GM10248 (cell line): ENCODE measurements around the gene SLC50A1.

Experiments used
- CTCF ChIA-PET: fragments of 300-600 bp; sonication (Branson Sonifier 250); formaldehyde crosslinking; extraction: SDS; loops from one replicate; lab custom pipeline; 2021; ENCODE audit warnings: antibody characterized with exemption; lab: Yijun Ruan, JAX
- POLR2A ChIA-PET: fragments of 350-650 bp; sonication (Branson Sonifier 250); formaldehyde crosslinking; extraction: SDS; loops from one replicate; lab custom pipeline; 2020; ENCODE audit warnings: antibody characterized with exemption; lab: Yijun Ruan, JAX
- DNase-seq: peaks from one replicate; pipeline ENCODE4 v3.0.0; 2012; ENCODE audit errors: extremely low spot score
- TF ChIP-seq, protein P1 (sequence below): IDR thresholded peaks from 2 replicates; pipeline ENCODE4 v1.5.1; 2012; ENCODE audit warnings: mild to moderate bottlenecking, low read depth; ENCODE audit errors: extremely low read depth, missing control alignments, control extremely low read depth

SLC50A1 gene, protein sequence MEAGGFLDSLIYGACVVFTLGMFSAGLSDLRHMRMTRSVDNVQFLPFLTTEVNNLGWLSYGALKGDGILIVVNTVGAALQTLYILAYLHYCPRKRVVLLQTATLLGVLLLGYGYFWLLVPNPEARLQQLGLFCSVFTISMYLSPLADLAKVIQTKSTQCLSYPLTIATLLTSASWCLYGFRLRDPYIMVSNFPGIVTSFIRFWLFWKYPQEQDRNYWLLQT

GRCh38 chr1:155135415-155136028 lies at the start of gene SLC50A1:
TSS of gene SLC50A1 (plus strand) at chr1:155135852. CDS start at chr1:155135912, 60 bp downstream.
- TF ChIP-seq, protein P1, sequence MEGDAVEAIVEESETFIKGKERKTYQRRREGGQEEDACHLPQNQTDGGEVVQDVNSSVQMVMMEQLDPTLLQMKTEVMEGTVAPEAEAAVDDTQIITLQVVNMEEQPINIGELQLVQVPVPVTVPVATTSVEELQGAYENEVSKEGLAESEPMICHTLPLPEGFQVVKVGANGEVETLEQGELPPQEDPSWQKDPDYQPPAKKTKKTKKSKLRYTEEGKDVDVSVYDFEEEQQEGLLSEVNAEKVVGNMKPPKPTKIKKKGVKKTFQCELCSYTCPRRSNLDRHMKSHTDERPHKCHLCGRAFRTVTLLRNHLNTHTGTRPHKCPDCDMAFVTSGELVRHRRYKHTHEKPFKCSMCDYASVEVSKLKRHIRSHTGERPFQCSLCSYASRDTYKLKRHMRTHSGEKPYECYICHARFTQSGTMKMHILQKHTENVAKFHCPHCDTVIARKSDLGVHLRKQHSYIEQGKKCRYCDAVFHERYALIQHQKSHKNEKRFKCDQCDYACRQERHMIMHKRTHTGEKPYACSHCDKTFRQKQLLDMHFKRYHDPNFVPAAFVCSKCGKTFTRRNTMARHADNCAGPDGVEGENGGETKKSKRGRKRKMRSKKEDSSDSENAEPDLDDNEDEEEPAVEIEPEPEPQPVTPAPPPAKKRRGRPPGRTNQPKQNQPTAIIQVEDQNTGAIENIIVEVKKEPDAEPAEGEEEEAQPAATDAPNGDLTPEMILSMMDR = no peak
- DNase-seq = peak; percentile 96
- ChIA-PET POLR2A (no interaction called here), CTCF (interaction anchor here (0.9 to 5.1 kb wide), 9 partner anchors 8 to 50 kb away, joined by 3 to 27 read pairs (median 4); partner anchors contain the start of genes KRTCAP2 and TRIM46)

DNA sequence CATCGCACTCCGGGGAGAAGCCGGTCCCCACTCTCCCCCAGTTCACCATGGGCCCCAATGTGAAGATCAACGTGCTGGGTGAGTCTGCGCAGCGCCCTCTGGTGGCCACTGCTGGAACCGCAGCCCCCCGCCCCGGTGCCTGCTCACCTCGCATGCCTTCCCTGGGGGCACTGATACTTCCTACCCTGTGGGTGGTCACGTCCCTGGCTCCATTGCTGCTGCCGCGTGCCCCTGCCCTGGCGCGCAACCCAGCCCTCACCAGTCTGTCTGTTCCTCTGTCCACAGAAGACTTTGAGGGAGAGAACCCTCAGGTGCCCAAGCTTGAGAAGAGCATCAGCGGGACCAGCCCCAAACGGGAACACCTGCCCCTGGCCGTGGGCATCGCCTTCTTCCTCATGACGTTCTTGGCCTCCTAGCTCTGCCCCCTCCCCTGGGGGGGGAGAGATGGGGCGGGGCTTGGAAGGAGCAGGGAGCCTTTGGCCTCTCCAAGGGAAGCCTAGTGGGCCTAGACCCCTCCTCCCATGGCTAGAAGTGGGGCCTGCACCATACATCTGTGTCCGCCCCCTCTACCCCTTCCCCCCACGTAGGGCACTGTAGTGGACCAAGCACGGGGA lies 49.4 kb upstream of the SLC50A1 start:
- CTCF ChIA-PET = interaction anchor here (0.7 to 5.1 kb wide), 24 partner anchors 10 to 130 kb away, joined by 3 to 169 read pairs (median 9); partner anchors contain the start of genes ADAM15, EFNA4, KRTCAP2 and PBXIP1
- TF ChIP-seq, protein P1 = peak; percentile 99
- POLR2A ChIA-PET = no interaction called here
- DNase-seq = peak; percentile 85

DNA sequence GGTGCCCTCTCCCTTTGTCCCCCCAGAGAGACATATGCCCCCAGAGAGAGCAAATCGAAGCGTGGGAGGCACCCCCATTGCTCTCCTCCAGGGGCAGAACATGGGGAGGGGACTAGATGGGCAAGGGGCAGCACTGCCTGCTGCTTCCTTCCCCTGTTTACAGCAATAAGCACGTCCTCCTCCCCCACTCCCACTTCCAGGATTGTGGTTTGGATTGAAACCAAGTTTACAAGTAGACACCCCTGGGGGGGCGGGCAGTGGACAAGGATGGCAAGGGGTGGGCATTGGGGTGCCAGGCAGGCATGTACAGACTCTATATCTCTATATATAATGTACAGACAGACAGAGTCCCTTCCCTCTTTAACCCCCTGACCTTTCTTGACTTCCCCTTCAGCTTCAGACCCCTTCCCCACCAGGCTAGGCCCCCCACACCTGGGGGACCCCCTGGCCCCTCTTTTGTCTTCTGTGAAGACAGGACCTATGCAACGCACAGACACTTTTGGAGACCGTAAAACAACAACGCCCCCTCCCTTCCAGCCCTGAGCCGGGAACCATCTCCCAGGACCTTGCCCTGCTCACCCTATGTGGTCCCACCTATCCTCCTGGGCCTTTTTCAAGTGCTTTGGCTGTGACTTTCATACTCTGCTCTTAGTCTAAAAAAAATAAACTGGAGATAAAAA lies 48.7 kb upstream of the SLC50A1 start:
- no peak for DNase-seq
- POLR2A ChIA-PET = no interaction called here
- TF ChIP-seq, protein P1 = no peak
- CTCF ChIA-PET = interaction anchor here (0.7 to 5.1 kb wide), 11 partner anchors 11 to 88 kb away, joined by 3 to 169 read pairs (median 23); partner anchors contain the start of genes ADAM15, EFNA4, KRTCAP2 and SLC50A1

GRCh38 chr1:155091071-155092051 lies 44.3 kb upstream of the SLC50A1 start:
- ChIA-PET POLR2A (interaction anchor here (0.5 to 1.5 kb wide), 3 partner anchors 71 to 82 kb away, joined by 4 to 7 read pairs (median 5); partner anchors contain the start of genes KRTCAP2 and TRIM46), CTCF (interaction anchor here (0.7 to 6.8 kb wide), 46 partner anchors 9 to 525 kb away, joined by 3 to 184 read pairs (median 6); partner anchors contain the start of genes CHRNB2, DCST1, DCST2 and EFNA4)
- peak; percentile 84 for DNase-seq
- TF ChIP-seq, protein P1 = peak; percentile 95

- TF ChIP-seq, protein P1 = no peak
- ChIA-PET CTCF (interaction anchor here (0.7 to 6.8 kb wide), 45 partner anchors 8 to 525 kb away, joined by 3 to 184 read pairs (median 6); partner anchors contain the start of genes CHRNB2, DCST1, DCST2 and EFNA4), POLR2A (interaction anchor here (0.5 to 1.5 kb wide), 3 partner anchors 70 to 81 kb away, joined by 4 to 7 read pairs (median 5); partner anchors contain the start of genes KRTCAP2 and TRIM46)
- DNase-seq = no peak
Measured at GRCh38 chr1:155092131-155092530, 43.5 kb upstream of the SLC50A1 start.
